Activated CD4-positive, alpha-beta T cell treated with anti-CD3 and anti-CD28 coated beads, Interleukin-2, amount 50 U/mL, for 4 hours (primary cell): ENCODE measurements around the gene MPV17L.
"Not testable (repeated sequence)": the region's sequence is repeated elsewhere in the genome, so short reads cannot be mapped to it uniquely, and the experiment has no call there.

Experiments
- DNase-seq, 2 experiments: peaks; one replicate each; pipeline ENCODE4 v3.0.0-alpha.2; 2020

The MPV17L gene

GRCh38 chr16:15453296-15453695 is 57.7 kb downstream of the MPV17L start:
- DNase-seq = not testable (repeated sequence)

GRCh38 chr16:15454933-15455332 is 59.4 kb downstream of the MPV17L start:
- not testable (repeated sequence) for DNase-seq

GRCh38 chr16:15457400-15457799 is 61.8 kb downstream of the MPV17L start:
- no peak for DNase-seq

- DNase-seq = no peak
These were observed 62.4 kb downstream of the MPV17L start for GRCh38 chr16:15457958-15458357.

- no peak for DNase-seq
These were observed 64.2 kb downstream of the MPV17L start for GRCh38 chr16:15459791-15460190.

GRCh38 chr16:15460601-15461000 is 65.0 kb downstream of the MPV17L start:
- no peak for DNase-seq

- DNase-seq = no peak
These were observed 65.8 kb downstream of the MPV17L start for GRCh38 chr16:15461376-15461775.
